Measurements from ENCODE around the gene RNF212.
A peak's percentile ranks its signal among the peaks of the same experiment; 100 is the strongest.

The RNF212 gene

DNA sequence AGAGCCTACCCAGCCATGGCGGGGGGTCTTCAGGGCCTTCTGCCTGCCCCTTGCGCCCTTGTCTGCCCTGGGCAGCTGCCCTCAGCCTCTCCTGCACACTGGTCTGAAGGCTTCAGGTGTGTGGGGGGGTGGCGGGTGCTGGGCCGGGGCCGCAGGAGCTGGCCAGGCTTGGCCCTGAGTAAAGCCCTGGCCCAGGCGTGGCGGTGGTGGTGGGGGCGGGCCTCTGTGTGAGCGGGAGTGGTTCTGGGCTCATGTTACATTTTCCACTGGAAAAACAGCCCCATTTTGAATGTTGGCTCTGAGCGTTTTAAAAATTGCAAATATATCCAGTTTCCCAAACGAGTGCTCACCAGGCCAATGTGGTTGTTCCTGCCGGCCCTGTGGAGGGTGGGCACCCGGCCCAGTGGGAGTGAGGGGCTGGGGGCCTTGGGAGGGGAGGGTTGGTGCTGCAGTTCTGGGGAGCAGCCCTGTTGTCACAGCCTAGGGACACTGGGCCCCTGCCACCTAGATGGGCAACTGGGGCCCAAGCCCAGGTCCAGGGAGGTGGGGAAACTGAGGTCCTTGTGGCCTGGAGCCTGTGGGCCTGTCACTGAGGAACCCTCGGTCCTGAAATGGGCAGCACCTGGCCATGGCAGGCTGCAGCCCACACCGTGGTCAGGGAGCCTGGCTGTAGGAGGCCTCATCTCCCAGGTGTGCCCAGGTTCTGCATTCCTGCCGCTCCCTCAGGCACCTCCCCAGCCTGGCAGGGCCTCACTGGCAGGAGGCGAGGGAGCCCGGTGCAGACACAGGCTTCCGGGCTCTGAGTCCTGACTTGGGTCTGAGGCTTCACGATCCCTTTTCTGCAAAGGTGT is 73.6 kb downstream of the RNF212 start:
- H3K4me3 ChIP-seq = no peak overlapping the region
- H3K4me1 ChIP-seq = peaks cover 13 to 78% (median 65%) of the 10 kb centered on the region in 4 donors
- intact Hi-C loops (cut with DNase I; ENCODE audit: low total_unique reads) = no loop called here
- H3K27ac ChIP-seq = peak overlapping the region; percentile 66 to 69
- H3K9me3 ChIP-seq = no peaks in the 10 kb centered on the region
- TF ChIP-seq, protein P1, sequence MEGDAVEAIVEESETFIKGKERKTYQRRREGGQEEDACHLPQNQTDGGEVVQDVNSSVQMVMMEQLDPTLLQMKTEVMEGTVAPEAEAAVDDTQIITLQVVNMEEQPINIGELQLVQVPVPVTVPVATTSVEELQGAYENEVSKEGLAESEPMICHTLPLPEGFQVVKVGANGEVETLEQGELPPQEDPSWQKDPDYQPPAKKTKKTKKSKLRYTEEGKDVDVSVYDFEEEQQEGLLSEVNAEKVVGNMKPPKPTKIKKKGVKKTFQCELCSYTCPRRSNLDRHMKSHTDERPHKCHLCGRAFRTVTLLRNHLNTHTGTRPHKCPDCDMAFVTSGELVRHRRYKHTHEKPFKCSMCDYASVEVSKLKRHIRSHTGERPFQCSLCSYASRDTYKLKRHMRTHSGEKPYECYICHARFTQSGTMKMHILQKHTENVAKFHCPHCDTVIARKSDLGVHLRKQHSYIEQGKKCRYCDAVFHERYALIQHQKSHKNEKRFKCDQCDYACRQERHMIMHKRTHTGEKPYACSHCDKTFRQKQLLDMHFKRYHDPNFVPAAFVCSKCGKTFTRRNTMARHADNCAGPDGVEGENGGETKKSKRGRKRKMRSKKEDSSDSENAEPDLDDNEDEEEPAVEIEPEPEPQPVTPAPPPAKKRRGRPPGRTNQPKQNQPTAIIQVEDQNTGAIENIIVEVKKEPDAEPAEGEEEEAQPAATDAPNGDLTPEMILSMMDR (IDR thresholded peaks at IDR 0.05) = no peak
- peaks cover 0 to 2% of the 10 kb centered on the region in 2 donors for H3K27me3 ChIP-seq
- H3K36me3 ChIP-seq = no peaks in the 10 kb centered on the region
- peak; percentile 57 to 85 for DNase-seq

DNA sequence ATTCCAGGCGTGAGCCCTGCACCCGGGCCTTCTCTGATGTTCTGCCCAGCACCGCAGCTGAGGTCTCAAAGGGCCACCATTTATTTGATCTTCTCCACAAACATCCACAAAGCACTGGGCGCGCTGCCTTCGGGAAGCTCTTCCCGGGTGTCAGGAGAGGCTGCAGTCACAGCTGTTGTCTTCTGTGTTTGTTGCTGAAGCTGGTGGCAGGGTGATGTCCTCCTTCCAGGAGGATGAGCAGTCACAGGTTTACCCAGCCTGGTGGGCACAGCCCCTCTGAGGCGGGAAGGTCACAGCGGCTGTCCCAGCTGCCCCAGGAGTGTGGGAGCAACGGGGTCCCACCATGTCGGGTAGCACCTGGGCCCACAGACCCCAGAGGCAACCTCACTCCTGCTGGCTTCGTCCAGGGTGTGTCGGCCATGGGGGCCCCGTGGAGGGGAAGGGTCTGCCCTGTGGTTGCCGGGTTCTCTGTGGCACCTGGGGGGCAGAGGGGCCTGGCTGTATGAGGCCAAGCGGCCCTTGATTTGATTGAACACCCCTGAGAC is 74.3 kb downstream of the RNF212 start:
- Histone ChIP-seq H3K4me1 (peaks cover 17 to 78% (median 65%) of the 10 kb centered on the region in 4 donors), H3K4me3 (no peak overlapping the region), H3K27ac (peak overlapping the region; percentile 66 to 69), H3K9me3 (no peaks in the 10 kb centered on the region), H3K27me3 (no peaks in the 10 kb centered on the region), H3K36me3 (no peaks in the 10 kb centered on the region)
- DNase-seq = no peak
- intact Hi-C loops (cut with DNase I; ENCODE audit: low total_unique reads) = no loop called here
- TF ChIP-seq, protein P1 (IDR thresholded peaks at IDR 0.05) = no peak

DNA sequence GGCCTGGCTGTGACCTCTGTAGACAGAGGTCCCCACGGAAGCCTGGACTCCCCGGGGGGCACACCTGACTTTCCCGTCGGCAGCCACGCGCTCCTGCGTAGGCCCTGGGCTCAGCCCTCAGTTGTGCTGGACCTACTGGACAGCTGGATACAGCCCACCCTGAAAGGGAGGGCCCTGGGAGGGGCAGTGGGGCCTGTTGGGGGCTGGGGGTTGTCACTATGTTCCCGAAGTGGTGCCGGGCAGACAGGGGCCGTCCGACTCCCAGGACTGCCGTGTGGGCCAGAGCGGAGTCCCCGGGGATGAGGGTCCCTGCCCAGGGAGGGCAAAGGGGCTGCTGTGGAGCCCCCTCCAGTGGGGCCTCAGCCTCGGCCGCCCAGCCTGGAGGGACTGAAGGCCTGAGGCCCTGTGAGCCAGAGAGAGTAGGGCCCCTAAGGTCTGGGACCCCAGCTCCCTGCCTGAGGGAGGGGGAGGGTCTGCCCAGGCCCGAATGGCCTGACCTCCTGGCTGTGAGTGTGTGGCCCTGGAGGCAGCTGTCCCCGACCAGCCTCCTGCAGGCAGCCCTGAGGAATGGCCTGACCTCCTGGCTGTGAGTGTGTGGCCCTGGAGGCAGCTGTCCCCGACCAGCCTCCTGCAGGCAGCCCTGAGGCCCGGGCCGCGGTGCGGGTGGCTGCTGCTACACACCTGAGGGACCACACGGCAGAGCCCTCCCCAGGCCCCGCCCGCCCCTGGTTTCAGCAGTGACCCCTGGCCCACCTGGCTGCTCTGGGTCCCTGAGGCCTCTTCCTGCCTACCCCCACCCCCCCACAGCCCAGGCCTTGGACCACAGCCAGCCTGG is 76.2 kb downstream of the RNF212 start:
- no peaks in the 10 kb centered on the region for H3K27me3 ChIP-seq
- peak overlapping the region in 1 of 2 donors; percentile 17 for H3K27ac ChIP-seq
- peaks cover 14 to 76% (median 60%) of the 10 kb centered on the region in 4 donors for H3K4me1 ChIP-seq
- TF ChIP-seq, protein P1 (IDR thresholded peaks at IDR 0.05) = no peak
- no peak for DNase-seq
- intact Hi-C loops (cut with DNase I; ENCODE audit: low total_unique reads) = no loop called here
- H3K4me3 ChIP-seq = no peak overlapping the region
- H3K36me3 ChIP-seq = no peaks in the 10 kb centered on the region
- H3K9me3 ChIP-seq = no peaks in the 10 kb centered on the region

DNA sequence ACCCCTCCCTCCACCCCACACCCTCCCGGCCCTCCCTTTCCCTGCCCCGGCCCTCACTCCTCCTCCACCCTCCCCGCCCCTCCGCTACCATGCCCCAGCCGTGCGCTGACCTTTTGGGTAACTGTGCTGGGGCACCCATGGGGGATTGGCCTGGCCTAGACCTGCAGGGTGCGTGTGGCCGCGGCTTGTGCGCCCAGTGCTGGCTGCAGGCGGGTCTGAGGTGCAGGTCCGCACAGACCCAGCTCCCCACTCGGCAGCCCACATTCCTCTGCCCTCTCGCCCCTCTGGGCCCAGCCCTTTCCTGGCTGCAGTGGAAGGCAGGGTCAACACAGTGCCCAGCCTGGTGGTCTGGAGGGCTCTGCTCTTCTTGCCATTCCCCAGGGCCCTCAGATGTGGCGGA is 77.3 kb downstream of the RNF212 start:
- H3K4me1 ChIP-seq = peaks cover 14 to 65% (median 49%) of the 10 kb centered on the region in 4 donors
- H3K27ac ChIP-seq = peak overlapping the region; percentile 26 to 81
- no peak overlapping the region for H3K4me3 ChIP-seq
- no peak for DNase-seq
- intact Hi-C loops (cut with DNase I; ENCODE audit: low total_unique reads) = no loop called here
- H3K36me3 ChIP-seq = no peaks in the 10 kb centered on the region
- H3K9me3 ChIP-seq = no peaks in the 10 kb centered on the region
- H3K27me3 ChIP-seq = no peaks in the 10 kb centered on the region
- TF ChIP-seq, protein P1 (IDR thresholded peaks at IDR 0.05) = no peak

DNA sequence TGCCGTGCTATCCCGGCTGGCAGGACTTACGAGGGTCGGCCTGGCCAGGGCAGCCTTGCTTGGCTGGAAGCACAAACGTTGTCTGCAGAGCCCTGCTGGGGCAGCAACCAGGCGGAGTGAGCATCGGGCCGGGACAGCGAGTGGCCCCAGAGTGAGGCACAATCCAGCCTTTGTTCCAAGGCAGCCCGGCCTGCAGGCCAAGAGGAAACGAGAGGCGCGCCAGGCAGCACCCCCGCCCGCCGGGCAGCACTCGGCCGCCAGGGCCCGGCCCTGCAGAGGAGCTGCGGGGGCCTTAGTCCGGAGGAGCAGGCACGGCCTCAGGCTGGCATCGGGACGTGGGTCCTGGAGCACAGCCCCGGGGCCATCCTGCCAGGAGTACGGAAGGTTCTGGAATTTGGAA is 77.9 kb downstream of the RNF212 start:
- no peak overlapping the region for H3K4me3 ChIP-seq
- intact Hi-C loops (cut with DNase I; ENCODE audit: low total_unique reads) = no loop called here
- H3K4me1 ChIP-seq = peaks cover 14 to 59% (median 45%) of the 10 kb centered on the region in 4 donors
- no peaks in the 10 kb centered on the region for H3K9me3 ChIP-seq
- H3K36me3 ChIP-seq = no peaks in the 10 kb centered on the region
- DNase-seq = no peak
- H3K27me3 ChIP-seq = no peaks in the 10 kb centered on the region
- TF ChIP-seq, protein P1 (IDR thresholded peaks at IDR 0.05) = no peak
- peak overlapping the region; percentile 26 to 81 for H3K27ac ChIP-seq
